Endothelial cell of umbilical vein (primary cell): ENCODE data around the gene SRM. TPM values are rescaled to one million over a fixed set of nuclear protein-coding genes. Genes with fewer than 3 reads are reported as not detected.

Experiments
- BruUV-seq: library from RNA; stranded (reverse); fragments of 400-500 nt; replicated peaks from 2 replicates; lab custom pipeline; 2021; lab: Mats Ljungman, UMichigan
- CTCF ChIA-PET: fragments of 300-600, 350-600 bp; sonication (Branson Sonifier 250); formaldehyde crosslinking; loops from one replicate; lab custom pipeline; 2021; ENCODE audit warnings: antibody characterized with exemption, inconsistent platforms; lab: Charles Lee
- POLR2A ChIA-PET: fragments of 300-600, 350-600 bp; sonication (Branson Sonifier 250); formaldehyde crosslinking; loops from one replicate; lab custom pipeline; 2021; ENCODE audit warnings: antibody characterized with exemption, inconsistent platforms; lab: Charles Lee
- DNase-seq: peaks from one replicate; pipeline ENCODE4 v3.0.0-alpha.2; 2011; ENCODE audit warnings: low read depth, low spot score
- FAIRE-seq: peaks from 2 replicates; lab custom pipeline; 2011; peaks lifted over from hg19 to GRCh38; lab: Jason Lieb, UNC
- H2AFZ ChIP-seq: 2 replicates; pipeline ENCODE4 v1.6.0; 2012; ENCODE audit warnings: low read depth, low read length, control low read depth, inconsistent platforms
- H3K27ac ChIP-seq: 2 replicates; pipeline ENCODE4 v1.5.1; 2011; ENCODE audit warnings: low read depth, mild to moderate bottlenecking, control low read depth, low read length, moderate library complexity; ENCODE audit not compliant: insufficient read depth
- H3K27me3 ChIP-seq, 2 experiments: 2 replicates each; pipeline versions ENCODE4 v1.6.0 to v1.6.1; 2011; ENCODE audit warnings: low read length in 2 of 2, mixed read lengths in 1 of 2; ENCODE audit not compliant: control insufficient read depth in 2 of 2, insufficient read depth in 2 of 2
- H3K36me3 ChIP-seq, 2 experiments: 2 replicates in 1 of 2; 3 replicates in 1 of 2; pipeline ENCODE4 v1.5.1; 2011; ENCODE audit warnings: low read length in 2 of 2, mild to moderate bottlenecking in 1 of 2, moderate library complexity in 1 of 2; ENCODE audit not compliant: control insufficient read depth in 2 of 2, insufficient read depth in 2 of 2; ENCODE audit errors: extremely low read depth in 1 of 2
- H3K4me1 ChIP-seq: 3 replicates; pipeline ENCODE4 v1.5.1; 2011; ENCODE audit warnings: mild to moderate bottlenecking, low read length; ENCODE audit not compliant: control insufficient read depth, insufficient read depth; ENCODE audit errors: extremely low read depth
- H3K4me2 ChIP-seq: 2 replicates; pipeline ENCODE4 v1.6.1; 2011; ENCODE audit warnings: low read length, control low read depth, mixed read lengths; ENCODE audit not compliant: insufficient read depth
- H3K4me3 ChIP-seq, 3 experiments: fragments of 200-600 bp in 1 of 3; sonication (generic), shearing (Covaris generic) in 1 of 3; replicated peaks in 1 of 3; 2 replicates each; pipeline ENCODE4 v1.5.1; 2011 to 2016; ENCODE audit warnings: control low read depth in 3 of 3, low read length in 3 of 3, mild to moderate bottlenecking in 2 of 3, inconsistent platforms in 1 of 3, low read depth in 1 of 3, moderate library complexity in 1 of 3; ENCODE audit not compliant: insufficient read depth in 1 of 3
- H3K79me2 ChIP-seq: 2 replicates; pipeline ENCODE4 v1.6.0; 2012; ENCODE audit warnings: low read length, inconsistent platforms; ENCODE audit not compliant: control insufficient read depth, insufficient read depth
- H3K9ac ChIP-seq: replicated peaks from 2 replicates; pipeline ENCODE3; 2011; ENCODE audit warnings: low read length, control low read depth; ENCODE audit not compliant: insufficient read depth; ENCODE audit errors: extremely low read depth
- H3K9me1 ChIP-seq: replicated peaks from 3 replicates; pipeline ENCODE4 v1.6.0; 2011; ENCODE audit warnings: mild to moderate bottlenecking, low read length; ENCODE audit not compliant: control insufficient read depth, insufficient read depth; ENCODE audit errors: extremely low read depth
- H3K9me3 ChIP-seq: replicated peaks from 2 replicates; pipeline ENCODE4 v1.5.1; 2012; ENCODE audit warnings: low read length, inconsistent platforms; ENCODE audit not compliant: control insufficient read depth, insufficient read depth
- H4K20me1 ChIP-seq: replicated peaks from 2 replicates; pipeline ENCODE3; 2011; ENCODE audit warnings: mild to moderate bottlenecking, low read length; ENCODE audit not compliant: control insufficient read depth, insufficient read depth; ENCODE audit errors: extremely low read depth
- EZH2 ChIP-seq: IDR thresholded peaks from 2 replicates; pipeline ENCODE4 v1.6.1; 2012; ENCODE audit warnings: borderline replicate concordance, low read depth, mild to moderate bottlenecking, moderate library complexity, low read length, inconsistent platforms; ENCODE audit not compliant: severe bottlenecking
- FOS ChIP-seq: IDR thresholded peaks from 2 replicates; pipeline ENCODE4 v1.6.1; 2011; ENCODE audit warnings: mild to moderate bottlenecking, low read length, moderate library complexity, borderline replicate concordance; ENCODE audit not compliant: insufficient read depth
- GATA2 ChIP-seq: IDR thresholded peaks from 2 replicates; pipeline ENCODE4 v1.7.0; 2011; ENCODE audit warnings: low read depth, mild to moderate bottlenecking, moderate library complexity, mixed read lengths, low read length; ENCODE audit not compliant: insufficient read length, insufficient read depth
- JUN ChIP-seq: IDR thresholded peaks from 2 replicates; pipeline ENCODE4 v1.6.1; 2011; ENCODE audit warnings: borderline replicate concordance, low read depth; ENCODE audit not compliant: insufficient read length, insufficient read depth
- MYC ChIP-seq: IDR thresholded peaks from one replicate; pipeline ENCODE4 v1.6.1; 2011; ENCODE audit warnings: mild to moderate bottlenecking, low read depth, low read length
- POLR2A ChIP-seq: IDR thresholded peaks from 2 replicates; pipeline ENCODE4 v1.6.1; 2012; ENCODE audit warnings: low read depth, mild to moderate bottlenecking, control low read depth, low read length
- POLR2AphosphoS5 ChIP-seq: IDR thresholded peaks from 2 replicates; pipeline ENCODE4 v1.6.1; 2012; ENCODE audit warnings: low read depth, mild to moderate bottlenecking, control low read depth, low read length, moderate library complexity; ENCODE audit not compliant: insufficient read depth
- dilution Hi-C: fragments of 300-500 bp; cut with MboI; formaldehyde crosslinking; loops from one replicate; pipeline ENCODE4 v1.15.0; 2019; ENCODE audit warnings: low sequenced_read_pairs; ENCODE audit not compliant: extremely low pct_ligation_motif_present
- intact Hi-C: fragments of 100-400 bp; cut with micrococcal nuclease; formaldehyde crosslinking; loops from one replicate; pipeline ENCODE4 v1.10.0; 2022
- polyA plus RNA-seq, 4 experiments: library from polyadenylated mRNA; depleted of rRNA in 3 of 4; stranded (reverse) in 3 of 4; unstranded in 1 of 4; fragments of >200 nt; gene quantifications; 2 replicates each; pipeline versions ENCODE4 v1.2.1 to v1.2.3, GENCODE V29; 2011 to 2012; ENCODE audit warnings: missing spikeins in 1 of 4
- total RNA-seq: library from RNA; stranded (reverse); gene quantifications from 2 replicates; pipeline ENCODE4 v1.2.3, GENCODE V29; 2021
- TF ChIP-seq, protein P1 (sequence below): IDR thresholded peaks from 2 replicates; pipeline ENCODE4 v1.6.1; 2011; ENCODE audit not compliant: insufficient read depth, insufficient read length
- TF ChIP-seq, protein P2 (sequence below), 2 donors: IDR thresholded peaks; 1 replicate in 1 of 2; 2 replicates in 1 of 2; pipeline ENCODE4 v1.5.1; 2011; ENCODE audit warnings: low read length in 2 of 2, mild to moderate bottlenecking in 2 of 2, moderate library complexity in 2 of 2, control low read depth in 1 of 2, inconsistent platforms in 1 of 2, low read depth in 1 of 2; ENCODE audit not compliant: insufficient read depth in 1 of 2; ENCODE audit errors: extremely low read depth in 1 of 2

The SRM gene
- total and polyA plus RNA-seq, 2 donors (not counting 3 experiments of a cell fraction or from before 2014, with no cell fraction given), result 81.3 to 172 TPM

DNA sequence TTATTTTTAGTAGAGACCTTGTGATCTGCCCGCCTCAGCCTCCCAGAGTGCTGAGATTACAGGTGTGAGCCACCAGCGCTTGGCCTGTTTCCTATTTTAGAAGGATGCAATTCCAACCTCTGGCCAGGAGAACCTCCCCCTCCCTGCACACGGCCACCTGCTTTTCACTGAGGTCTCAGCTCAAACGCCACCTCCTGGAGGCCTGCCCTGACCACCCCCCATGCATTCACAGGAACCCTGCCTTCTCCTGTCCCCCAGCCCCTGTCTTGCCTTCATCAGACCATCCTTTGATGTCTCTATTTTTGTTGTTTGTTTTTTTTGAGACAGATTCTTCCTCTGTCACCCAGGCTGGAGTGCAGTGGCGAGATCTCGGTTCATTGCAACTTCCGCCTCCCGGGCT lies 2.3 kb downstream of the SRM start:
- Histone ChIP-seq H3K27me3 (no peaks in the 10 kb centered on the region), H3K27ac (no peak overlapping the region), H3K9me1 (no peaks in the 10 kb centered on the region), H3K36me3 (peaks cover 0 to 12% of the 10 kb centered on the region in 2 experiments), H3K4me1 (peaks cover 13% of the 10 kb centered on the region), H2AFZ (no peak overlapping the region), H4K20me1 (no peaks in the 10 kb centered on the region), H3K4me2 (no peak overlapping the region), H3K4me3 (no peak overlapping the region), H3K79me2 (peaks cover 20% of the 10 kb centered on the region), H3K9me3 (no peaks in the 10 kb centered on the region), H3K9ac (no peak overlapping the region)
- ChIA-PET POLR2A (no interaction called here), CTCF (interaction anchor here (3.1 kb wide), 1 partner anchor 20 kb away, joined by 21 read pairs; no protein-coding TSS in a partner anchor)
- intact Hi-C loops, result no loop called here
- no TSS peak for BruUV-seq
- no peak for TF ChIP-seq JUN
- TF ChIP-seq, protein P1, sequence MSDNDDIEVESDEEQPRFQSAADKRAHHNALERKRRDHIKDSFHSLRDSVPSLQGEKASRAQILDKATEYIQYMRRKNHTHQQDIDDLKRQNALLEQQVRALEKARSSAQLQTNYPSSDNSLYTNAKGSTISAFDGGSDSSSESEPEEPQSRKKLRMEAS, result no peak
- no peak for TF ChIP-seq EZH2
- no peak for TF ChIP-seq FOS
- TF ChIP-seq, protein P2, sequence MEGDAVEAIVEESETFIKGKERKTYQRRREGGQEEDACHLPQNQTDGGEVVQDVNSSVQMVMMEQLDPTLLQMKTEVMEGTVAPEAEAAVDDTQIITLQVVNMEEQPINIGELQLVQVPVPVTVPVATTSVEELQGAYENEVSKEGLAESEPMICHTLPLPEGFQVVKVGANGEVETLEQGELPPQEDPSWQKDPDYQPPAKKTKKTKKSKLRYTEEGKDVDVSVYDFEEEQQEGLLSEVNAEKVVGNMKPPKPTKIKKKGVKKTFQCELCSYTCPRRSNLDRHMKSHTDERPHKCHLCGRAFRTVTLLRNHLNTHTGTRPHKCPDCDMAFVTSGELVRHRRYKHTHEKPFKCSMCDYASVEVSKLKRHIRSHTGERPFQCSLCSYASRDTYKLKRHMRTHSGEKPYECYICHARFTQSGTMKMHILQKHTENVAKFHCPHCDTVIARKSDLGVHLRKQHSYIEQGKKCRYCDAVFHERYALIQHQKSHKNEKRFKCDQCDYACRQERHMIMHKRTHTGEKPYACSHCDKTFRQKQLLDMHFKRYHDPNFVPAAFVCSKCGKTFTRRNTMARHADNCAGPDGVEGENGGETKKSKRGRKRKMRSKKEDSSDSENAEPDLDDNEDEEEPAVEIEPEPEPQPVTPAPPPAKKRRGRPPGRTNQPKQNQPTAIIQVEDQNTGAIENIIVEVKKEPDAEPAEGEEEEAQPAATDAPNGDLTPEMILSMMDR (IDR thresholded peaks at IDR 0.05; ENCODE audit: extremely low read depth in 1 of 2, insufficient read depth in 1 of 2, low read depth in 1 of 2, low read length in 2 of 2), result no peak
- TF ChIP-seq POLR2AphosphoS5, result no peak
- no peak for TF ChIP-seq MYC
- TF ChIP-seq GATA2, result no peak
- TF ChIP-seq POLR2A, result no peak
- no peak for DNase-seq
- no peak for FAIRE-seq
- dilution Hi-C loops, result no loop called here
